GM12872 (cell line): ENCODE results near the gene CUBN.

Experiments used
- CTCF ChIP-seq: IDR thresholded peaks from 3 replicates; pipeline ENCODE4 v1.5.1; 2011; ENCODE audit warnings: low read depth, mild to moderate bottlenecking, low read length, moderate library complexity; ENCODE audit not compliant: insufficient read depth

Gene CUBN

GRCh38 chr10:16893664-16894063 is 235.9 kb downstream of the CUBN start:
- TF ChIP-seq CTCF: no peak

DNA sequence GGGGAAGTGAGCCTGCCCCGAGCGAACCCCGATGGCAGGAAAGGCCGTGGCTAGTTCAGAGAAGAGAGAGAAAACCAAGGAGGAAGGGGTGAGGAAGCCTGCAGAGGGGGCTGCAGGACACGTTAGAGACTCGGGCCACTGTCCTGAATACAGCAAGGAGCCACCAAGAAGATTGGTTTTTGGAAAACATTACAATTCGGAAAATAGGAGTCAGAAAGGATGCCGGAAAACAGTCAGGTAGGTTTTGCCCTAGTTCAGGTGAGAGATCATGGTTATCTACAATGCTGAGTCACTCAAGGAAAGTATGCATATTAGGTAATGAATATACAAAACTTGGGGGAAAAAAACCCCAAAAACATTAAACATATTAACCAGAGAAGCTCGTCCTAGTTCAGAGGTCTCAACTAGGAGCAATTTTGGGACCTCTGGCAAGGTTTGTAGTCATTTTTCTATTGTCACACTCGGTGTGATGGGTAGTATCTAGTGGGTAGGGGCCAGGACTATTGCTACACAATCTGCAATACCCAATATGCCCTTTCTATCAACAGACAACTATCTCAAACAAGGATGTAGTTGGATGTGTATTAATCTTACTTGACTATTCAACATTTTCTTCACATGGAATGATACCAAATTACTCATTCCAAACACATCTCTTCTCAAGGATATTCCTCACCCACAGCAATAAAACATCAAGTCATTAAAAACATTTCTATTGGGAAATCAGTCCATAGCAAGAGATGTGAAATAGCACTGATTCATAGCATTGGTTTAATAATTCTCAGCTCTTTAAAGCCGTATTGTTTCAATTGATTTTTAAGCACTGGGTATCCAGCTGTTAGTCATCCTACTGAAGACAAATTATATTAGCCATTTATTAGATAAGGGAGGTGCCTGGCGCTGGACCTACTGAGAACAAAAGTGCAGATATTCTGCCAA is 238.0 kb downstream of the CUBN start:
- TF ChIP-seq CTCF: peak; percentile 37; the same call in 2 of the 3 replicates

DNA sequence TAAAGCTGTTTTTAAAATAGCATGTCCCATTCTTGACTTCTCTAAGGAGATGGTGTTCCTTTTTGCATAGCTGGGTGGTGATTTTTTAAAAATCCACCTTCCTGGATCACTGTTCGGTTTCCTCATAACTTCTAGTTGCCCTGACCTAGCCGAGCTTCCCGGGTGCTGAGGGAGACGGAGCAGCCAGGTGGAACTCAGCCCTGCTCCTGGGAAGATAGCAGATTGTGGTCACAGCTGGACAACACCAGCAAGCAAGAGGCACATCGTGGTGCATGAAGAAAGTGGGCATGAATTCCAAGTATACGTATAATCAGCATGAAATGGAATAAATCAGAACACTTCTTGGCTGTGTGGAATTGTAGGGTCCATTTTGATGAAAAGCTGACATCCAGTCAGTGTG is 238.9 kb downstream of the CUBN start:
- no peak for TF ChIP-seq CTCF

GRCh38 chr10:16887565-16887964 is 242.0 kb downstream of the CUBN start:
- TF ChIP-seq CTCF: no peak

DNA sequence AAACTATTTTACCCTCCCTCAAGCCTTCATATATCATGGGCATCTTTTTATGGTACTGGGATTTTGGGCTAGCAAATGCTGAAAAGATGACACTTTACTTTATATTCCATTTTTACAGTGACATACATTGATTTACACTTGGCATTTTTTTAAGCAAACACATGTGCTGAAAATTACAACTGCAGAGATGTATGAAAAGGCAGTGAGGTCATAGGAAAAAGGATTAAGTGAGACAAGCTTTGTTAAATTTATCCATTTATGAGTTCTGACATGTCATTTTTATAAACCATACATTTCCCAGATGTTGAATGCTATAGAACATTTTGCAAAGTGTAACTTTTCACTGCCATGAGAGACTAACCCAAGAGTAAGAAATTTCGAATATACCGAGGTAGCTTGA is 243.6 kb downstream of the CUBN start:
- TF ChIP-seq CTCF: no peak

- no peak for TF ChIP-seq CTCF
Measured at GRCh38 chr10:16884497-16884896, 245.1 kb downstream of the CUBN start.

DNA sequence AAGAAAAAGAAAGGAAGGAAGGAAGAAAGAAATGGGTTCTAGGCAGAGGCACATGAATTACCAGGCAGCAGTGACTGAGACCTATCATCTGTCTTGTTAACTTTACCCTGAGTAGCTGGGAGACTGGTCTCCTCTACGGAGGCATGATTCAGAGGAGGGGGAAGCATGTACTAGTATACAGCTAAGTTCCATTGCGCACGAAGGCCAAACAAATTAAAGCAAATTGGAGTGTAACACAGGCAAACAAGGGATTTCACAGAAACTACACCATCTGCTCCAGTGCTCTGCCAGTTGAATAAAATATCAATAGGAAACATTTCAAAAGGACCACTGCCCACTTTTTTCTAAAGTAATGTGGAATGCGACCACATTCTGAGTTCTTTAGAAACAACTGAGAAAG is 246.5 kb downstream of the CUBN start:
- TF ChIP-seq CTCF: no peak
